Endothelial cell of umbilical vein (primary cell): Measurements from ENCODE around the gene TNFRSF19. TPM values are rescaled to one million over a fixed set of nuclear protein-coding genes. Genes with fewer than 3 reads are reported as not detected.

Source experiments
- BruUV-seq: library from RNA; stranded (reverse); fragments of 400-500 nt; replicated peaks from 2 replicates; lab custom pipeline; 2021; lab: Mats Ljungman, UMichigan
- CTCF ChIA-PET: fragments of 300-600, 350-600 bp; sonication (Branson Sonifier 250); formaldehyde crosslinking; loops from one replicate; lab custom pipeline; 2021; ENCODE audit warnings: antibody characterized with exemption, inconsistent platforms; lab: Charles Lee
- POLR2A ChIA-PET: fragments of 300-600, 350-600 bp; sonication (Branson Sonifier 250); formaldehyde crosslinking; loops from one replicate; lab custom pipeline; 2021; ENCODE audit warnings: antibody characterized with exemption, inconsistent platforms; lab: Charles Lee
- DNase-seq: peaks from one replicate; pipeline ENCODE4 v3.0.0-alpha.2; 2011; ENCODE audit warnings: low read depth, low spot score
- FAIRE-seq: peaks from 2 replicates; lab custom pipeline; 2011; peaks lifted over from hg19 to GRCh38; lab: Jason Lieb, UNC
- H2AFZ ChIP-seq: 2 replicates; pipeline ENCODE4 v1.6.0; 2012; ENCODE audit warnings: low read depth, low read length, control low read depth, inconsistent platforms
- H3K27ac ChIP-seq: 2 replicates; pipeline ENCODE4 v1.5.1; 2011; ENCODE audit warnings: low read depth, mild to moderate bottlenecking, control low read depth, low read length, moderate library complexity; ENCODE audit not compliant: insufficient read depth
- H3K27me3 ChIP-seq, 2 experiments: 2 replicates each; pipeline versions ENCODE4 v1.6.0 to v1.6.1; 2011; ENCODE audit warnings: low read length in 2 of 2, mixed read lengths in 1 of 2; ENCODE audit not compliant: control insufficient read depth in 2 of 2, insufficient read depth in 2 of 2
- H3K36me3 ChIP-seq, 2 experiments: 2 replicates in 1 of 2; 3 replicates in 1 of 2; pipeline ENCODE4 v1.5.1; 2011; ENCODE audit warnings: low read length in 2 of 2, mild to moderate bottlenecking in 1 of 2, moderate library complexity in 1 of 2; ENCODE audit not compliant: control insufficient read depth in 2 of 2, insufficient read depth in 2 of 2; ENCODE audit errors: extremely low read depth in 1 of 2
- H3K4me1 ChIP-seq: 3 replicates; pipeline ENCODE4 v1.5.1; 2011; ENCODE audit warnings: mild to moderate bottlenecking, low read length; ENCODE audit not compliant: control insufficient read depth, insufficient read depth; ENCODE audit errors: extremely low read depth
- H3K4me2 ChIP-seq: 2 replicates; pipeline ENCODE4 v1.6.1; 2011; ENCODE audit warnings: low read length, control low read depth, mixed read lengths; ENCODE audit not compliant: insufficient read depth
- H3K4me3 ChIP-seq, 3 experiments: fragments of 200-600 bp in 1 of 3; sonication (generic), shearing (Covaris generic) in 1 of 3; replicated peaks in 1 of 3; 2 replicates each; pipeline ENCODE4 v1.5.1; 2011 to 2016; ENCODE audit warnings: control low read depth in 3 of 3, low read length in 3 of 3, mild to moderate bottlenecking in 2 of 3, inconsistent platforms in 1 of 3, low read depth in 1 of 3, moderate library complexity in 1 of 3; ENCODE audit not compliant: insufficient read depth in 1 of 3
- H3K79me2 ChIP-seq: 2 replicates; pipeline ENCODE4 v1.6.0; 2012; ENCODE audit warnings: low read length, inconsistent platforms; ENCODE audit not compliant: control insufficient read depth, insufficient read depth
- H3K9ac ChIP-seq: replicated peaks from 2 replicates; pipeline ENCODE3; 2011; ENCODE audit warnings: low read length, control low read depth; ENCODE audit not compliant: insufficient read depth; ENCODE audit errors: extremely low read depth
- H3K9me1 ChIP-seq: replicated peaks from 3 replicates; pipeline ENCODE4 v1.6.0; 2011; ENCODE audit warnings: mild to moderate bottlenecking, low read length; ENCODE audit not compliant: control insufficient read depth, insufficient read depth; ENCODE audit errors: extremely low read depth
- H3K9me3 ChIP-seq: replicated peaks from 2 replicates; pipeline ENCODE4 v1.5.1; 2012; ENCODE audit warnings: low read length, inconsistent platforms; ENCODE audit not compliant: control insufficient read depth, insufficient read depth
- H4K20me1 ChIP-seq: replicated peaks from 2 replicates; pipeline ENCODE3; 2011; ENCODE audit warnings: mild to moderate bottlenecking, low read length; ENCODE audit not compliant: control insufficient read depth, insufficient read depth; ENCODE audit errors: extremely low read depth
- CTCF ChIP-seq, 2 donors: IDR thresholded peaks; 1 replicate in 1 of 2; 2 replicates in 1 of 2; pipeline ENCODE4 v1.5.1; 2011; ENCODE audit warnings: low read length in 2 of 2, mild to moderate bottlenecking in 2 of 2, moderate library complexity in 2 of 2, control low read depth in 1 of 2, inconsistent platforms in 1 of 2, low read depth in 1 of 2; ENCODE audit not compliant: insufficient read depth in 1 of 2; ENCODE audit errors: extremely low read depth in 1 of 2
- EZH2 ChIP-seq: IDR thresholded peaks from 2 replicates; pipeline ENCODE4 v1.6.1; 2012; ENCODE audit warnings: borderline replicate concordance, low read depth, mild to moderate bottlenecking, moderate library complexity, low read length, inconsistent platforms; ENCODE audit not compliant: severe bottlenecking
- FOS ChIP-seq: IDR thresholded peaks from 2 replicates; pipeline ENCODE4 v1.6.1; 2011; ENCODE audit warnings: mild to moderate bottlenecking, low read length, moderate library complexity, borderline replicate concordance; ENCODE audit not compliant: insufficient read depth
- GATA2 ChIP-seq: IDR thresholded peaks from 2 replicates; pipeline ENCODE4 v1.7.0; 2011; ENCODE audit warnings: low read depth, mild to moderate bottlenecking, moderate library complexity, mixed read lengths, low read length; ENCODE audit not compliant: insufficient read length, insufficient read depth
- JUN ChIP-seq: IDR thresholded peaks from 2 replicates; pipeline ENCODE4 v1.6.1; 2011; ENCODE audit warnings: borderline replicate concordance, low read depth; ENCODE audit not compliant: insufficient read length, insufficient read depth
- MAX ChIP-seq: IDR thresholded peaks from 2 replicates; pipeline ENCODE4 v1.6.1; 2011; ENCODE audit not compliant: insufficient read depth, insufficient read length
- MYC ChIP-seq: IDR thresholded peaks from one replicate; pipeline ENCODE4 v1.6.1; 2011; ENCODE audit warnings: mild to moderate bottlenecking, low read depth, low read length
- POLR2A ChIP-seq: IDR thresholded peaks from 2 replicates; pipeline ENCODE4 v1.6.1; 2012; ENCODE audit warnings: low read depth, mild to moderate bottlenecking, control low read depth, low read length
- POLR2AphosphoS5 ChIP-seq: IDR thresholded peaks from 2 replicates; pipeline ENCODE4 v1.6.1; 2012; ENCODE audit warnings: low read depth, mild to moderate bottlenecking, control low read depth, low read length, moderate library complexity; ENCODE audit not compliant: insufficient read depth
- dilution Hi-C: fragments of 300-500 bp; cut with MboI; formaldehyde crosslinking; loops from one replicate; pipeline ENCODE4 v1.15.0; 2019; ENCODE audit warnings: low sequenced_read_pairs; ENCODE audit not compliant: extremely low pct_ligation_motif_present
- intact Hi-C: fragments of 100-400 bp; cut with micrococcal nuclease; formaldehyde crosslinking; loops from one replicate; pipeline ENCODE4 v1.10.0; 2022
- polyA plus RNA-seq, 4 experiments: library from polyadenylated mRNA; depleted of rRNA in 3 of 4; stranded (reverse) in 3 of 4; unstranded in 1 of 4; fragments of >200 nt; gene quantifications; 2 replicates each; pipeline versions ENCODE4 v1.2.1 to v1.2.3, GENCODE V29; 2011 to 2012; ENCODE audit warnings: missing spikeins in 1 of 4
- total RNA-seq: library from RNA; stranded (reverse); gene quantifications from 2 replicates; pipeline ENCODE4 v1.2.3, GENCODE V29; 2021

The TNFRSF19 gene
- total and polyA plus RNA-seq, 2 donors (not counting 3 experiments of a cell fraction or from before 2014, with no cell fraction given) = 0.23 to 0.29 TPM

GRCh38 chr13:23710366-23710765 is 140.2 kb downstream of the TNFRSF19 start:
- Histone ChIP-seq H3K9me3 (no peaks in the 10 kb centered on the region), H3K4me1 (no peaks in the 10 kb centered on the region), H3K27ac (no peak overlapping the region), H3K4me3 (no peak overlapping the region), H3K27me3 (no peaks in the 10 kb centered on the region), H2AFZ (no peak overlapping the region), H3K9me1 (no peaks in the 10 kb centered on the region), H3K4me2 (no peak overlapping the region), H3K36me3 (no peaks in the 10 kb centered on the region), H4K20me1 (no peaks in the 10 kb centered on the region), H3K9ac (no peak overlapping the region), H3K79me2 (no peaks in the 10 kb centered on the region)
- intact Hi-C loops = no loop called here
- ChIA-PET POLR2A (no interaction called here), CTCF (no interaction called here)
- dilution Hi-C loops = no loop called here
- no TSS peak for BruUV-seq
- DNase-seq = no peak
- no peak for FAIRE-seq
- TF ChIP-seq MYC (no peak), JUN (no peak), MAX (no peak), POLR2A (no peak), CTCF (IDR thresholded peaks at IDR 0.05; ENCODE audit: extremely low read depth in 1 of 2, insufficient read depth in 1 of 2, low read depth in 1 of 2, low read length in 2 of 2) (no peak), FOS (no peak)

- H2AFZ ChIP-seq = no peak overlapping the region
- no peaks in the 10 kb centered on the region for H3K9me3 ChIP-seq
- intact Hi-C loops = no loop called here
- no peak overlapping the region for H3K4me3 ChIP-seq
- TF ChIP-seq POLR2A = no peak
- TF ChIP-seq JUN = no peak
- no peak for TF ChIP-seq MYC
- no peak for TF ChIP-seq EZH2
- TF ChIP-seq MAX = no peak
- TF ChIP-seq GATA2 = no peak
- TF ChIP-seq CTCF (IDR thresholded peaks at IDR 0.05; ENCODE audit: extremely low read depth in 1 of 2, insufficient read depth in 1 of 2, low read depth in 1 of 2, low read length in 2 of 2) = no peak
- no peak for TF ChIP-seq FOS
- no peak for TF ChIP-seq POLR2AphosphoS5
- H3K36me3 ChIP-seq = no peaks in the 10 kb centered on the region
- H3K4me2 ChIP-seq = no peak overlapping the region
- no peaks in the 10 kb centered on the region for H3K4me1 ChIP-seq
- CTCF ChIA-PET = interaction anchor here (0.6 kb wide), 1 partner anchor 178 kb away, joined by 3 read pairs; no protein-coding TSS in a partner anchor
- H4K20me1 ChIP-seq = no peaks in the 10 kb centered on the region
- H3K27me3 ChIP-seq = no peaks in the 10 kb centered on the region
- BruUV-seq = no TSS peak
- no peak overlapping the region for H3K27ac ChIP-seq
- POLR2A ChIA-PET = interaction anchor here (0.6 kb wide), 1 partner anchor 18 kb away, joined by 3 read pairs; no protein-coding TSS in a partner anchor
- H3K9ac ChIP-seq = no peak overlapping the region
- H3K79me2 ChIP-seq = no peaks in the 10 kb centered on the region
- DNase-seq = no peak
- no peak for FAIRE-seq
- no peaks in the 10 kb centered on the region for H3K9me1 ChIP-seq
- dilution Hi-C loops = no loop called here
These were observed 141.1 kb downstream of the TNFRSF19 start for GRCh38 chr13:23711355-23711754.
